GM19438 (cell line): Measurements from ENCODE around the gene DNAH17.

Experiments
- ATAC-seq: cut with Tn5 transposase; IDR thresholded peaks from one replicate; pipeline ENCODE4 v1.9.1; 2021; ENCODE audit warnings: low read depth; ENCODE audit not compliant: unreplicated experiment

The DNAH17 gene

GRCh38 chr17:78608122-78608803 lies 31.1 kb upstream of the DNAH17 start:
- no peak for ATAC-seq

- no peak for ATAC-seq
These were observed 29.8 kb upstream of the DNAH17 start for GRCh38 chr17:78607038-78607437.

- no peak for ATAC-seq
These were observed 28.7 kb upstream of the DNAH17 start for GRCh38 chr17:78605886-78606285.

- no peak for ATAC-seq
These were observed 28.2 kb upstream of the DNAH17 start for GRCh38 chr17:78605429-78605828.

- ATAC-seq, result no peak
These were observed 25.1 kb upstream of the DNAH17 start for GRCh38 chr17:78602246-78602645.

- no peak for ATAC-seq
These were observed 24.5 kb upstream of the DNAH17 start for GRCh38 chr17:78601577-78602190.

GRCh38 chr17:78600181-78600721 lies 23.1 kb upstream of the DNAH17 start:
- ATAC-seq, result no peak

GRCh38 chr17:78599419-78599818 lies 22.2 kb upstream of the DNAH17 start:
- ATAC-seq, result no peak

GRCh38 chr17:78598013-78598471 lies 20.8 kb upstream of the DNAH17 start:
- ATAC-seq, result no peak

- no peak for ATAC-seq
These were observed 19.9 kb upstream of the DNAH17 start for GRCh38 chr17:78596871-78597764.

- ATAC-seq, result no peak
These were observed 18.1 kb upstream of the DNAH17 start for GRCh38 chr17:78595135-78595810.

GRCh38 chr17:78592991-78593329 lies 15.8 kb upstream of the DNAH17 start:
- no peak for ATAC-seq

- no peak for ATAC-seq
These were observed 14.1 kb upstream of the DNAH17 start for GRCh38 chr17:78591263-78591671.

GRCh38 chr17:78589885-78590284 lies 12.7 kb upstream of the DNAH17 start:
- ATAC-seq, result no peak

- ATAC-seq, result no peak
These were observed 12.0 kb upstream of the DNAH17 start for GRCh38 chr17:78589031-78589675.

GRCh38 chr17:78588258-78589030 lies 11.2 kb upstream of the DNAH17 start:
- ATAC-seq, result no peak

- ATAC-seq, result no peak
These were observed 7.9 kb upstream of the DNAH17 start for GRCh38 chr17:78585006-78585630.

GRCh38 chr17:78583091-78583490 lies 5.9 kb upstream of the DNAH17 start:
- no peak for ATAC-seq

- no peak for ATAC-seq
These were observed 4.1 kb upstream of the DNAH17 start for GRCh38 chr17:78581304-78581703.
